Measurements from ENCODE around the gene KRTAP5-2. TPM values are rescaled to one million over a fixed set of nuclear protein-coding genes. Genes with fewer than 3 reads are reported as not detected.

Gene KRTAP5-2
- total RNA-seq, 1 donor from 2014 or later, result not detected

GRCh38 chr11:1548221-1549070 is 49.6 kb downstream of the KRTAP5-2 start:
- intact Hi-C loops (cut with DNase I), result no loop called here
- DNase-seq (ENCODE audit: low spot score) (no peak), ATAC-seq (peak; percentile 70)

GRCh38 chr11:1547467-1548098 is 50.5 kb downstream of the KRTAP5-2 start:
- intact Hi-C loops (cut with DNase I), result loop anchor here (2.0 kb wide), 1 partner anchor 27 kb away; no protein-coding TSS in a partner anchor
- ATAC-seq, result peak; percentile 10
- no peak for DNase-seq (ENCODE audit: low spot score)

Other genes starting within 250 kb of the KRTAP5-2 start
- 7.4 TPM for gene BRSK2, start 208.4 kb downstream of the KRTAP5-2 start, total RNA-seq
- 55.2 TPM for gene MOB2, start 111.5 kb downstream of the KRTAP5-2 start, total RNA-seq
- 8.9 TPM for gene DUSP8, start 26.0 kb downstream of the KRTAP5-2 start, total RNA-seq
- gene KRTAP5-1, start 13.0 kb downstream of the KRTAP5-2 start, total RNA-seq, result not detected
- gene KRTAP5-3, start 10.2 kb upstream of the KRTAP5-2 start, total RNA-seq, result not detected
- not detected for gene KRTAP5-4, start 23.8 kb upstream of the KRTAP5-2 start, total RNA-seq
- not detected for gene KRTAP5-5, start 31.5 kb upstream of the KRTAP5-2 start, total RNA-seq
- gene KRTAP5-6, start 98.9 kb upstream of the KRTAP5-2 start, total RNA-seq, result not detected
- gene IFITM10, start 152.3 kb upstream of the KRTAP5-2 start, total RNA-seq, result 3.4 TPM
- 554 TPM for gene CTSD, start 165.6 kb upstream of the KRTAP5-2 start, total RNA-seq
- 1.1 TPM for gene SYT8, start 236.7 kb upstream of the KRTAP5-2 start, total RNA-seq
- gene TNNI2, start 240.7 kb upstream of the KRTAP5-2 start, total RNA-seq, result not detected